ENCODE data around the gene COL13A1. TPM values are rescaled to one million over a fixed set of nuclear protein-coding genes. Genes with fewer than 3 reads are reported as not detected.

COL13A1 gene
- total RNA-seq, 1 donor from 2014 or later, result 0.43 TPM

DNA sequence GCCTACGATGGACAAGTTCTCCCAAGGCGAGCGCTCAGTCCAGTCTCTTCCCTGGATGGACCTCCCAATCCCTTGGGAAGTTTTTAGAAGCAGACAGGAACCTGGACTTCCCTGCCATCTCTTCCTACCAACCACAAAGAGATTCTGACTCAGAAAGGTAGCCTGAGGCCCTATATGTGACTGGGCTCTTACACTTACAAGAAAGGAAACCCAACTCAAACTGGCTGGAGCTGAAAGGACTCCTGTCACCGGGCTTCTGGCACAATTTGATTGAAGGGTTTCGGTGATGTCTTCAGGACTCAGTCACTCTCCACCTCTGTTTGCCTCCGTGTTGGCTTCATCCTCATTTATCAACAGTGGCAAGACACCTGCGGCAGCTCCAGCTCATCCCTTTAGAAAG, 3.7 kb upstream of the COL13A1 start:
- Mint-ChIP-seq H3K36me3 (ENCODE audit: insufficient read depth) (no peaks in the 10 kb centered on the region), H3K27me3 (peaks cover 52% of the 10 kb centered on the region), H3K4me1 (ENCODE audit: low read depth) (peaks cover 10% of the 10 kb centered on the region), H3K4me3 (ENCODE audit: low read depth) (no peak overlapping the region), H3K9me3 (ENCODE audit: low read depth) (no peaks in the 10 kb centered on the region), H3K27ac (no peak overlapping the region)
- no peak for DNase-seq (ENCODE audit: low spot score, unreplicated experiment)
- TF ChIP-seq, protein P1, sequence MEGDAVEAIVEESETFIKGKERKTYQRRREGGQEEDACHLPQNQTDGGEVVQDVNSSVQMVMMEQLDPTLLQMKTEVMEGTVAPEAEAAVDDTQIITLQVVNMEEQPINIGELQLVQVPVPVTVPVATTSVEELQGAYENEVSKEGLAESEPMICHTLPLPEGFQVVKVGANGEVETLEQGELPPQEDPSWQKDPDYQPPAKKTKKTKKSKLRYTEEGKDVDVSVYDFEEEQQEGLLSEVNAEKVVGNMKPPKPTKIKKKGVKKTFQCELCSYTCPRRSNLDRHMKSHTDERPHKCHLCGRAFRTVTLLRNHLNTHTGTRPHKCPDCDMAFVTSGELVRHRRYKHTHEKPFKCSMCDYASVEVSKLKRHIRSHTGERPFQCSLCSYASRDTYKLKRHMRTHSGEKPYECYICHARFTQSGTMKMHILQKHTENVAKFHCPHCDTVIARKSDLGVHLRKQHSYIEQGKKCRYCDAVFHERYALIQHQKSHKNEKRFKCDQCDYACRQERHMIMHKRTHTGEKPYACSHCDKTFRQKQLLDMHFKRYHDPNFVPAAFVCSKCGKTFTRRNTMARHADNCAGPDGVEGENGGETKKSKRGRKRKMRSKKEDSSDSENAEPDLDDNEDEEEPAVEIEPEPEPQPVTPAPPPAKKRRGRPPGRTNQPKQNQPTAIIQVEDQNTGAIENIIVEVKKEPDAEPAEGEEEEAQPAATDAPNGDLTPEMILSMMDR (IDR thresholded peaks at IDR 0.05; ENCODE audit: unreplicated experiment), result no peak

DNA sequence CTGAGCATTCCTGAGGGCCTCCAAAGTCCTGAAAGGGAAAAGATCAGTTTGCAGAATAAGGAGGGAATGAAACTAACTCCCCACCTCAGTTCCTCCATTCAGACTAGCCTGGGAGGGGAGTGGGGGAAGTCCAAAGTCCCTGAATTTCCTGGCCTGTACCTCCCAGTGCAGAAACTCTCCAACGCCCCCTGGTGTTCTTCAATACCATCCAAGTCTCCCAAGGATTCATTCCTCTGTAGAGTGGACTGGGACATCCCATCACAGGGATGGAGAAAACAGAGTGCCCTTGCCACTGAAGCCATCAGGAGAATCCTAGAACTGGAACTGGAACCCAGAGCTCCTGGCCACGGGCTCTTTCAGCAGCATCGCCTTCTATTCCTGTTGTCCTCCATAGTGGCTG, 1.6 kb upstream of the COL13A1 start:
- TF ChIP-seq, protein P1 (IDR thresholded peaks at IDR 0.05; ENCODE audit: unreplicated experiment), result peak; percentile 73
- H3K9me3 Mint-ChIP-seq (ENCODE audit: low read depth), result no peaks in the 10 kb centered on the region
- H3K27ac Mint-ChIP-seq, result no peak overlapping the region
- peaks cover 10% of the 10 kb centered on the region for H3K4me1 Mint-ChIP-seq (ENCODE audit: low read depth)
- peak; percentile 32 for DNase-seq (ENCODE audit: low spot score, unreplicated experiment)
- peaks cover 67% of the 10 kb centered on the region for H3K27me3 Mint-ChIP-seq
- H3K4me3 Mint-ChIP-seq (ENCODE audit: low read depth), result no peak overlapping the region
- no peaks in the 10 kb centered on the region for H3K36me3 Mint-ChIP-seq (ENCODE audit: insufficient read depth)

DNA sequence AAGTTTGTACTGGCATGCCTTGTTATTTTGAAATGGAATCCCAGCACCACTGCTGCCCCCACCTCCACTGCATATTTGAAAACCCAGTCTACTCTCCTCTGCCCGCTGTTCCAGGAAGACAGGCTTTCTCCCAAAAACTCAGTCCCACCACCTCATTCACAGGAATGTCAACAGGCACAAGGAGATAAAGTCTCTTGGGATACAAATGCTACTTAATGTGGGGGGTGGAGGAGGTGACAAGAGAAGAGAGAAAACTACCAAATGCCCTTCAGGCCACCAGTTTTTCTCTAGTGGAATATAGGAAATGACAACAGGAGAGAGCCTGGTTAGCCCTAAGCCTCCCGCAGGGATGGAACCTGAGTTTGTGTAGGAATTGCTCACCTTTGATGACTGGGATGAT, 1.0 kb upstream of the COL13A1 start:
- TF ChIP-seq, protein P1 (IDR thresholded peaks at IDR 0.05; ENCODE audit: unreplicated experiment), result no peak
- Mint-ChIP-seq H3K9me3 (ENCODE audit: low read depth) (no peaks in the 10 kb centered on the region), H3K4me3 (ENCODE audit: low read depth) (peak overlapping the region; percentile 72), H3K4me1 (ENCODE audit: low read depth) (peaks cover 10% of the 10 kb centered on the region), H3K27ac (no peak overlapping the region), H3K36me3 (ENCODE audit: insufficient read depth) (no peaks in the 10 kb centered on the region), H3K27me3 (peaks cover 72% of the 10 kb centered on the region)
- no peak for DNase-seq (ENCODE audit: low spot score, unreplicated experiment)

DNA sequence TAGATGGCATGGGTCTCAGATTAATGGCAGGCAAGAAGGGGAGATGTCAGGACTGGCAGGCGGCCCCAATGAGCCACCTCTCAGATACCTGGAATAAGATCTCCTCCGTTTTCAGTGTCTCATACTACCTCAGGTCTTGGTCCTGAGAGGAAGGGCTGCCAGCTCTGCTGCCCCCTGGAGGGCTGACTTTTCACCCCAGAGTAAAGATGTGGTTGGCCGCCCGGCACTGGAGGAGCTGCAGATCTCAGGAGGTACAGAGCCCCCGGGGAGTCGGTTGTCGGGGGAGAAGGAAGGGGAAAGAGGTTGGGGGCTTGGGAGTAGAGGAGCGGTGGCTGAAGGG, 642 bp upstream of the COL13A1 start:
- Mint-ChIP-seq H3K36me3 (ENCODE audit: insufficient read depth) (no peaks in the 10 kb centered on the region), H3K4me3 (ENCODE audit: low read depth) (peak overlapping the region; percentile 72), H3K27ac (peak overlapping the region; percentile 42), H3K27me3 (peaks cover 76% of the 10 kb centered on the region), H3K9me3 (ENCODE audit: low read depth) (no peaks in the 10 kb centered on the region), H3K4me1 (ENCODE audit: low read depth) (peaks cover 10% of the 10 kb centered on the region)
- DNase-seq (ENCODE audit: low spot score, unreplicated experiment), result peak; percentile 65
- TF ChIP-seq, protein P1 (IDR thresholded peaks at IDR 0.05; ENCODE audit: unreplicated experiment), result peak; percentile 68

DNA sequence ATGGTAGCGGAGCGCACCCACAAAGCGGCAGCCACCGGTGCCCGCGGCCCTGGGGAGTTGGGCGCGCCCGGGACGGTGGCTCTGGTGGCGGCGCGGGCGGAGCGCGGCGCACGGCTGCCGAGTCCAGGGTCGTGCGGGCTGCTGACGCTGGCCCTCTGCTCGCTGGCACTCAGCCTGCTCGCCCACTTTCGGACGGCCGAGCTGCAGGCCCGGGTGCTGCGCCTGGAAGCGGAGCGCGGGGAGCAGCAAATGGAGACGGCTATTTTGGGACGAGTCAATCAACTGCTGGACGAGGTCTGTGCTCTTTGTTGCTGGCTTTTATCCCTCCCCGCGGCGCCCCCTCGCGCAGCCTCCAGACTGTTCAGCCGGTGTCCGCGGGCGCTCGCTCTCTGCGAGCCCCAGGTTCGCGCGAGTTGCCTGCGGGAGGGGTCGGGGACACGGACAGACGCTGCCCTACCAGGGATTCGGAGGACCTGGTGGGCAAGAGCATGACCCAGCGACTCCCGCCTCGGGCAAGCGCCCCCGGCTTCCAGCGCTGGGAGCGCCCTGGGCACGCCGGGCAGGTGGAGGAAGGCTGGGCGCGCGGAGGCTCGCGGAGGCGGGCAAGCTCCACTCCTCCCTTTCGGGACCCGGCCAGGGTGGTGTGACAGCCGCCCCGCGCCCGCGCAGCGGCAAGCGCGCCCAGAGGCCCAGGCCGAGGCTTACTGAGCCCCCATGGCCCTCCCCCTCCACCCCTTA, 887 bp downstream of the COL13A1 start:
- H3K9me3 Mint-ChIP-seq (ENCODE audit: low read depth), result no peaks in the 10 kb centered on the region
- H3K27ac Mint-ChIP-seq, result no peak overlapping the region
- H3K4me3 Mint-ChIP-seq (ENCODE audit: low read depth), result peak overlapping the region; percentile 69
- TF ChIP-seq, protein P1 (IDR thresholded peaks at IDR 0.05; ENCODE audit: unreplicated experiment), result no peak
- H3K36me3 Mint-ChIP-seq (ENCODE audit: insufficient read depth), result no peaks in the 10 kb centered on the region
- peak; percentile 25 for DNase-seq (ENCODE audit: low spot score, unreplicated experiment)
- H3K4me1 Mint-ChIP-seq (ENCODE audit: low read depth), result peaks cover 10% of the 10 kb centered on the region
- peaks cover 75% of the 10 kb centered on the region for H3K27me3 Mint-ChIP-seq

Measured in progenitor cell of endocrine pancreas (in vitro differentiated cells).